ENCODE measurements around the gene HLA-G. TPM values are rescaled to one million over a fixed set of nuclear protein-coding genes. Genes with fewer than 3 reads are reported as not detected.

HLA-G gene
- total RNA-seq, 2 experiments from 2014 or later: 3.0 to 3.8 TPM

- no peak overlapping the region for H3K27ac Mint-ChIP-seq
- POLR2A ChIA-PET: no interaction called here
- no peaks in the 10 kb centered on the region for H3K9me3 Mint-ChIP-seq
- H3K4me3 Mint-ChIP-seq: no peak overlapping the region
- no peaks in the 10 kb centered on the region for H3K36me3 Mint-ChIP-seq (ENCODE audit: low read depth)
- intact Hi-C loops (cut with micrococcal nuclease): no loop called here
- no peak for TF ChIP-seq CTCF (IDR thresholded peaks at IDR 0.05)
- CTCF ChIA-PET: interaction anchor here (1.9 kb wide), 1 partner anchor 109 kb away, joined by 4 read pairs; no protein-coding TSS in a partner anchor
- H3K4me1 Mint-ChIP-seq (ENCODE audit: low read depth): no peaks in the 10 kb centered on the region
- ATAC-seq (no peak), DNase-seq (no peak)
- peaks cover 20% of the 10 kb centered on the region for H3K27me3 Mint-ChIP-seq
Measured at GRCh38 chr6:29815118-29815750, 12.4 kb upstream of the HLA-G start.

GRCh38 chr6:29816030-29816429 lies 11.6 kb upstream of the HLA-G start:
- Mint-ChIP-seq H3K27ac (no peak overlapping the region), H3K4me1 (ENCODE audit: low read depth) (no peaks in the 10 kb centered on the region), H3K9me3 (no peaks in the 10 kb centered on the region), H3K4me3 (no peak overlapping the region), H3K36me3 (ENCODE audit: low read depth) (no peaks in the 10 kb centered on the region), H3K27me3 (peaks cover 18% of the 10 kb centered on the region)
- no peak for DNase-seq
- no peak for ATAC-seq
- ChIA-PET CTCF (interaction anchor here (1.9 kb wide), 1 partner anchor 110 kb away, joined by 4 read pairs; no protein-coding TSS in a partner anchor), POLR2A (no interaction called here)
- intact Hi-C loops (cut with micrococcal nuclease): no loop called here
- TF ChIP-seq CTCF (IDR thresholded peaks at IDR 0.05): no peak

DNA sequence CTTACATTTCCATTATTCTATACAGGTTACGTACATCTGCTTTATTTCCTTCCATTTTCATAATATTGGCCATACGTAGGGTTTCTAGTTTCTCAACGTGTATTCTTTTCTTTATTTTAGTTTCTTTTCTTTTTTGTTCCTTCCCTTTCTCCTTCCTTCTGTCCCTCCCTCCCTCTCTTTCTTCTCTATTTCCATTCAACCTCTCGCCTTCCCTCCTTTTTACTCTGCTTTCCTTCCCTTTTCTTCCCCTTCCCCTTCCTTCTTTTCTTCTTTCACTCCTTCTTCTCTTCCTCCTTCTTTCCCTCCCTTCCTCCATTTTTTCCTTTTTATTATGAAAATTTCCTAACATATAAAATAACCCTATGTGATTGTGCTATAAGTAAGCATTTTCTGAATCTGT lies 8.7 kb upstream of the HLA-G start:
- POLR2A ChIA-PET: no interaction called here
- no peaks in the 10 kb centered on the region for H3K4me1 Mint-ChIP-seq (ENCODE audit: low read depth)

GRCh38 chr6:29824144-29824543 lies 3.5 kb upstream of the HLA-G start:
- Mint-ChIP-seq H3K27me3 (peaks cover 45% of the 10 kb centered on the region), H3K36me3 (ENCODE audit: low read depth) (no peaks in the 10 kb centered on the region), H3K4me3 (no peak overlapping the region), H3K9me3 (no peaks in the 10 kb centered on the region), H3K27ac (no peak overlapping the region), H3K4me1 (ENCODE audit: low read depth) (peaks cover 2% of the 10 kb centered on the region)
- ChIA-PET CTCF (interaction anchor here (0.6 to 4.1 kb wide), 4 partner anchors 10 to 189 kb away, joined by 3 to 16 read pairs (median 5); no protein-coding TSS in a partner anchor), POLR2A (no interaction called here)
- TF ChIP-seq CTCF (IDR thresholded peaks at IDR 0.05): no peak
- intact Hi-C loops (cut with micrococcal nuclease): no loop called here
- DNase-seq (no peak), ATAC-seq (no peak)

More for the DNA sequence above, 8.7 kb upstream of the HLA-G start:
- Mint-ChIP-seq H3K36me3 (ENCODE audit: low read depth) (no peaks in the 10 kb centered on the region), H3K9me3 (no peaks in the 10 kb centered on the region), H3K27me3 (peaks cover 27% of the 10 kb centered on the region), H3K4me3 (no peak overlapping the region), H3K27ac (no peak overlapping the region)
- TF ChIP-seq CTCF (IDR thresholded peaks at IDR 0.05): no peak
- DNase-seq (no peak), ATAC-seq (no peak)
- CTCF ChIA-PET: no interaction called here
- intact Hi-C loops (cut with micrococcal nuclease): no loop called here

GRCh38 chr6:29825848-29826247 lies 1.8 kb upstream of the HLA-G start:
- TF ChIP-seq CTCF (IDR thresholded peaks at IDR 0.05): no peak
- Mint-ChIP-seq H3K4me1 (ENCODE audit: low read depth) (peaks cover 2% of the 10 kb centered on the region), H3K27me3 (peaks cover 52% of the 10 kb centered on the region), H3K9me3 (no peaks in the 10 kb centered on the region), H3K4me3 (no peak overlapping the region), H3K27ac (no peak overlapping the region), H3K36me3 (ENCODE audit: low read depth) (no peaks in the 10 kb centered on the region)
- ATAC-seq: no peak
- intact Hi-C loops (cut with micrococcal nuclease): no loop called here
- no peak for DNase-seq
- ChIA-PET CTCF (interaction anchor here (4.1 kb wide), 1 partner anchor 172 kb away, joined by 16 read pairs; no protein-coding TSS in a partner anchor), POLR2A (no interaction called here)
